HG03095 (cell line): ENCODE data around the gene ADGRF1.
"Not testable (repeated sequence)": the region's sequence is repeated elsewhere in the genome, so short reads cannot be mapped to it uniquely, and the experiment has no call there.

Experiments
- ATAC-seq: cut with Tn5 transposase; IDR thresholded peaks from one replicate; pipeline ENCODE4 v1.9.1; 2021; ENCODE audit warnings: moderate library complexity; ENCODE audit not compliant: unreplicated experiment

Gene ADGRF1

DNA sequence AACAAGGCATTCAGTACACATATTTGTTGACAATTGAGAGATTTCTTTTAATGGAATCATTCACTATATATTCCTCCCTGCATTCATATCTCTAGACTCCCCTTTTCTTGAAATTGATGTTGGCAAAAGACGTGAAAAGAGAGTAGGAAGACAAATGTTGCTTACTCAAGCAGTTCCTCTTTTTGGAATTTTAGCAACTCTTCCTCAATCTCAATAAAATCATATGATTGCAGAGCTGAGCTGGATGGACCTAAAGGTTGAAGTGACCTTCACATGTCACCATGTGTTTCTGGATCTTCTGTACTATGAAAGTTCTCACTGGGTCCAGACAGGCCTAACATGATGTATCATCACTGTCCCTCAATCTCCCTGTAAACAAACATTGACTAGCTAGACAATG lies 18.6 kb downstream of the ADGRF1 start:
- no peak for ATAC-seq

DNA sequence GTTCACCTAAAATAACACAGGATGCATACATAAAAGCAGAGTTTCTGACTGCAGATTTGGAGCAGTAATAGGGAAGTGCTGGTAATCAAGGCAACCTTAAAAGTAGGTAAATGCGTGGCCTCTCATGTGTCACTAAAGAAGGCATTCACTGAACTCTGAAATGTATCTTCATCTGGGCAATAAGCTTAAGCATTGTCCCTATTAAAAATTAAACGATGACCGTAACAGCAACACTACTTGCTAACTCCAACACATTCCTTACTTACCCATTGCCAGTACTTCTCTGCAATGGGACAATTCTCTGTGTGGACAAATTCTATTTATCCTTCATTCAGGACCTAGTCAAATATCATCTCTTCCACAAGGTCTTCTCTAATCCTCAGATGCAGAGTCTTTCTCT lies 19.9 kb downstream of the ADGRF1 start:
- no peak for ATAC-seq

DNA sequence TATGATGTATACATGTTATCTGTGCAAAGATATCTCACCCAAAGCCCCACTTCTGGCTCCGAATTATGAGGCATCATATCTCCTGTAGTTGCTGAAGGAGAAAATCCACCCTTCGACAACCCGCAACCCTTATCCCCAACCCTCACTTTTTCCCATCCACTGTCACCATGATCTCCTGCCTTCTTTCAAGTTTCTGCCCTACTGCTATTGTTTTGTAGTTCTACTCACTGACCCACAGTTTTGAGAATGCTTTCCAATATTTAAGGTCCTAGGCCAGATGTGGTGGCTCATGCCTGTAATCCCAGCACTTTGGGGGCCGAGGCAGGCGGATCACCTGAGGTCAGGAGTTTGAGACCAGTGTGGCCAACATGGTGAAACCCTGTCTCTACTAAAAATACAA lies 22.2 kb downstream of the ADGRF1 start:
- ATAC-seq, result no peak

DNA sequence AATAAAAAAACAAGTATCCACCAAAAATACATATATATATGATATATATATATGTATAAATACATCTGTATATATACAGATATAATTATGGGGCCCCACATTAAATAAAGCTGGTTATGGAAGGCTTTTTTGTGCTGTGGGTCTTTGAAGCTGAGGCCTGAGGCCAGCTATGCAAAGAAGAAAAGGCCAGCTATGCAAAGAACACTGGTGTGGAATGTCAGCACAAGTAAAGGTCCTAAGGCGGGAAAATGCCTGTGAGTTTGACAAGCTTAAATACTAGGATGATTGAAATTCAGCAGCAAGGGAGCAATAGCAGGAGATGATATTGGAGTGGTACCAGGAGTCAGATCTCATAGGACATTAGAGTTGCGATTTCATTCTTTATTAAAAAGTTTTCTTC lies 25.2 kb downstream of the ADGRF1 start:
- no peak for ATAC-seq

DNA sequence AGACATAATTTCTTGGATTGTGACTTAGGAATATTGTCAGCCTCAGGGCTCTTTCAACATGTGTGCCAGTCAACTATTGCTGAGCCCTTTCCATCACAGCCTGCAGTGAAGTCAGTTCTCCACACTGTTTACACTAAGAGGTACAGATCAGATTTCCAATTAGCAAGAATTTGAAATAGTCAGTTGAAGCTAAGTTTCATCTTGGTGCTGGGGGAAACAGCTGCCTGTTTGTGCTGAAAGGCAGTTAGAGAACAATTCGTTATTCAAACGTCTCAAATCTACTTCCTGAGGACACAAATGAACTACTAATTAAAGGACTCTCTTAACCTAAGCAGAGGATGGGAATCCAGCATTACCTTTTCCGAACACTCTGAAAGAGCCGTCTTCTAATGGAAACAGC lies 25.9 kb downstream of the ADGRF1 start:
- no peak for ATAC-seq

DNA sequence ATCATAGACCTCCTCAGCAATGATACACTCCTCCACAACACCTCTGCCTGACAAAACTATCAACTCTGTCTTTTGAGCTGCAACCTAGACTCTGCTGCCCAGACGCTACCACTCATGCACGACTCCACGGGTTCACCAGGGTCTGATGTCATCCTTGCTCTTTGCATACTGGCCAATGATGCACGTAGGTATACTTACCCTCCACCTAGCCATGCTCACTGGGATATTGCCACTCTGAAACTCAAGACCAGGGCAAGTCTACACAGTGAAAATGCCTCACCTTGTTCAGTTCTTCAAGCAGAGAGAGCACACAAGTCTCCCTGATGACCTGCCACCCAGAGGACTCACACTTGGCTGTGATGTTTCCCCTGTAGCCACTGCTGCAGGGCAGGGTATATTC lies 27.7 kb downstream of the ADGRF1 start:
- ATAC-seq, result no peak

DNA sequence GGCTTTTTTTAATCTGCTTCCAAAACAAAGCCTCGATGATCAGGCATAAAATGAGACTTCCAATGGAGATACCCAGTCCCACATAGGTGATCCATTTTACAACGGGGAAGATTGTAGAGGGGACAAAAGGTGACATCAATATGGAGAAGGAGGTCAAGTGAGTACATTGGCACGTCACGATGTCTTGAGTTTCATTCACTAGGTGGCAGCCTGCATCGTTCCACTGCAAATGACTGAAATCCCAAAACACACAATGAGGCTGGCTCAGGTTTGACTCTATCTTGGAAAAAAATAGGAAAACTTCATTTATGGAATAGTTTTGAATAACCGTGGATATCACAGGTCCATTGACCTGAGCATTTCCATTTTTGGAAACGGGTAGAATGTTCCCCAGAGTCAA lies 32.5 kb downstream of the ADGRF1 start:
- no peak for ATAC-seq

DNA sequence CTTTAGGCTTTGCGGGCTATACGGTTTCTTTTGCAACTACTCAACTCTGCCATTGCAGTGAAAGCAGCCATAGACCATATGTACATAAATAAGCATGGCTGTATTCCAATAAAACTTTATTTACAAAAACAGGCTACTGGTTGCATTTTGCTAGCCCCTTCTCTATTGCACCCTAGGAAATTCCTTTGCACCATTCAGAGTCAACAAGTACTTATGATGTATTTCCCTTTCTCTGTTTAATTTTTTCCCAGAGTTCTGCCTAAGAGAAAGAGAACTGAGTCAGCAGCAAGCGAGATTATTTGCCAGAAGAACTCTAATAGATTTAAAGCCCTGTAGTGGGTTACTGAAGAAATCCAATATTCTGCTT lies 33.8 kb downstream of the ADGRF1 start:
- ATAC-seq, result no peak

DNA sequence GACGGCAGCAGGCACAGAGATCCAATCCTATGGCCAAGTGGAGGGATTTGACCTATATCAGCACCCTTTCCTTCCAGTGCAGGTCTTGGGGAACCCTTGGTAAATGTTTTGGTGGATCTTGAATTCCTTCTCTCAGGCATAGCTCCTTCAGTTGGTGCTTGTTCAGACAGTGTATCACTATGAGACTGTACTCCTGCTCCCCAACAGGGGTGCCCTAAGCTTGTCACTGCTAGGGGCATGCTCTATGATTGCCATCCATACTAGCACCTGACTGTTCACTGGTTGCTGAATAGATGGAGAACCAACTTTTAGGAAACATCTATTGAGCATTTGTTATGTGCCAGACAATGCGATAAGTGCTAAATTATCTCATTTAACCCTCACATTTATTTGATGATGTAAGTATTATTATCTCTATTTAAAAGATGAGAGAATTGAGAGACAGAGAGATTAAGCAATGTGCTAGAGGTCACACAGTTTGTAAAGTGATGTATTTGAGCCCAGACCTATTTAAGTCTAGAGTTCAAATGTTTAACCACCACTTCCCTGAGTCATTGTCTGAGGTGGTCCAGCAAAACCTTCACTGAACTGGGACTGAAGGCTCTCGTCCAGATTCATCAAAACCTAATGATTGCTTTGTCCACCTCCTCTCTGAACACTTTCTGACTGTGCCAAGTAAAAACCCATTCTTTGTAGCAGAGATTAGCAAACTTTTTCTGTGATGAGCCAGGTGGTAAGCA lies 34.3 kb downstream of the ADGRF1 start:
- no peak for ATAC-seq

DNA sequence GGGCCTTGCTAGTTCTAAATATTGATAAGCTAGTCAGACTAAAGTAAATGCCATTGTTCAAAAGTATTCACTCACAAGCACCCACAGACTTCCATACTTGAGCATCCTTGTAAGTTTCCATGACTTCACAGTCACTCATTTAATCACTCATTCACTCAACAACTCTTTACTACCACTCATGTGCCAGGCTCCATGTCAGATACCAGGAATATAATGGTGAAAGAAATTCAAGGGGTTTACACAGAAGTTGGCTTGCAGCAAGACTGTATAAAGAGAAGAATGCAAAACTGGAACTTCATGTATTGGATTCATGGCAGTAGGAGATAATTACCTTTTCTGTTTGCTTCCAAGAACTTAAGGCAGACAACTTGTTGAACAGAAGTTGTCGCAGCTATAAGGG lies 36.6 kb downstream of the ADGRF1 start:
- ATAC-seq, result no peak

DNA sequence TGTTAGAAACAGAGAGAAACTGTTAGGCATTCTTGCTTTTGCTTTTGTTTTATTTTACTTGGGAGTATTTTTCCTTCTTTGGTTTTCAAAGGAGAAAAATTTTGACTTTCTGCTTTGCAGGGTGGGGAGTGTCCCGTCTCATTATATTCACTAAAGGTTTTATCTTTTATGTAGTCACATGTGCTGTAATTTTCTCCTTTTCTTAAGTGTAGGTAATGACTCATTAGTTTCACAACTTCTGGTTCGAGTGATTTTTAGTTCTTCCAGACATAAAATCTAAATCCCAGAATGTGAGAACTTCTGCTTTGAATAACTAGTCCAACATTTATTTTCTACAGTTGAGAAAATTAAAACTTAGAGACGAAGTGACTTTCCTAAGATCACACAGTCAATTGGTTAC lies 37.7 kb downstream of the ADGRF1 start:
- ATAC-seq, result no peak

DNA sequence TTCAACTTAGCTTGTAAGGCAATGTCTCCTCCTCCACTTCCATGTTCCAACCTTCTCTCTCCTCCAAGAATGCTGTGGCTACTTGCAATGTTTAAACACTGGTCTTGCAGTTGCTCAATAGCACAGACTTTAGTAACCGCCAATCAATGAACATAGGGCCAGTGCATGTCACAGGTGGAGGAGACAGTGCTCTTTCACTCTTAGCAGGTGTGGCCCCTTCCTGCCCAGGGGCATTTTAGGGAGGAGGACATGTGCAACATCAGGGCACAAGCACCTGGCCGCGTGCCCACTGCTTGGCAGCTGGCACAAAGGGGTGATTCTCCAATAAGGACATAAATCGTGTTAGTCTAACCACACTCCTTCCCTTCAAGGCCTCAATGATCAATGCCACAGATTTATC lies 41.3 kb downstream of the ADGRF1 start:
- ATAC-seq, result no peak

DNA sequence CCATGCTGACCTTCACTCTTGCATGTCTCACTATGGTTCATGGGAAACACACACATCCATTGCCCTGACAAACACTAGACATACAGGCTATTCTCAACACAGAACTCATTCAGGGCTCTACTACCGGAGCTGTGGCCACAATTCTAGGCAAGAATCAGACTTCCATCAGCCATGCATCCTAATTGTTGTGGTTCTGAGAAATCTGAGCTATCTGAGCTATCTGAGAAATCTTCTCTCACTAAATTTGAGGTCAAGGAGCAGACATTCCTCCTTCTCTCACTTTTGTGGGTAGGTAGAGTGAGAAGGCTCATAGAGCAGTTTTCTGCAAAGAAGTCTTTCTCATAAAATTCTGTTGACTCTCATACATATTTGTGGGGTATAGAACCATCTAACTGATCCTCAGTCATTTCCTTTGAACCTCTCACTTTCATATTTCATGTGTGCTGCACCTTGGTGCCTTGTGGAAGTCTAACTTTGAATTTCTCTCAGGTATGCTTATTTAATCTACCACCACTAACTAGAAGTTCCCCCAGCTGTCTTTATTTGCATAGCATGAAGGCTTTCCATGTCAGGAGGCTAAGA lies 43.6 kb downstream of the ADGRF1 start:
- ATAC-seq, result no peak

DNA sequence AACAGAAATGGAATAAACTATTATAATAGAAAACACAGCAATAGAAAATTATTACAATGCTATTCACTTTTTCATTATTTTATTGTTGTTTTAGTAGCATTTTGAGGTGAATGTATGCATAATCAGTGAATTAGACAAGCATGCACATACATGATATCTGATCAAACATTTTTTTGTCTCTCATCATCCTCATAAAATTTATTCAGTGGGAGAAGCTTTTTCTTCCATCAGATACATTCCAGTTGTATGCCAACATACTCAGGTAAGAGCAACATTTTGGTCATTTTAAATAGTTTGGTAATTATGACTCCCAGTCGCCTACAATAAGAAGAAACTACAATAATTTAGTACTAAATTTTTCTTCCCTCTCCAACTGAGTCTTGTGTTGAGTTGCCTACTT lies 44.5 kb downstream of the ADGRF1 start:
- no peak for ATAC-seq

DNA sequence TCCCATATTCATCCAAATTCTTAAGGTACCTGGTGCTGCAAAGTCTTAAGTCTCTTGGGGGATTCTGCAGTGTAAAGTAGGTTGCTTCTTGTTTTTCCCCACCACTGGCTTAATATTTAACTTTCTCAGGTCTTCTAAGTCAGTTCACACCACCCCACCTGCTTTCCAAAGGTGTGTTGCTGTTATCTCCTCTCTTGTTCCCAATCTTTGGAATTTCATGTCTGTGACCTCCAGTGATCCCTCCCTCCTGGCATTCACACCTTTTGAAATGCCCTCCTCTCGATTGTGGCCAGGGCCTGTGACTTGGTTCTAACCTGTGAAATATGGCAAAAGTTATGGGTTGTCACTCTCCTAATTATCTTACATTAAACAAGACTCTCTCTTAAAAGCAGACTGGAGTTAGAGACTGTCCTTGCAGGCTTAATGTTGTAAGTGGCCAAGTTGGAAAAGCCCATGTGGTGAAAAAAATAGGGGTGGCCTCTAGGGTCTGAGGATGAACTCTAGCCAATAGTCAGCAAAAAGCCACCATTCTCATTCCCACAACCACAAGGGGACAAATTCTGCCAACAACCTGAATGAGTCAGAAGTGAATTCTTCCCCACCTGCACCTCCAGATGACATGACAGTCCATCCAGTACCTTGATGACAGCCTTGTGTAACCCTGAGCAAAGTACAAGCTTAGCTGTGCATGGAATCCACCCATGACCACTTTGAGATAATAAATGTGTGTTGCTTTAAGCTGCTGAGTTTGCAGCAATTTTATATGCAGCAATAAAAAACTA lies 45.1 kb downstream of the ADGRF1 start:
- ATAC-seq, result no peak

DNA sequence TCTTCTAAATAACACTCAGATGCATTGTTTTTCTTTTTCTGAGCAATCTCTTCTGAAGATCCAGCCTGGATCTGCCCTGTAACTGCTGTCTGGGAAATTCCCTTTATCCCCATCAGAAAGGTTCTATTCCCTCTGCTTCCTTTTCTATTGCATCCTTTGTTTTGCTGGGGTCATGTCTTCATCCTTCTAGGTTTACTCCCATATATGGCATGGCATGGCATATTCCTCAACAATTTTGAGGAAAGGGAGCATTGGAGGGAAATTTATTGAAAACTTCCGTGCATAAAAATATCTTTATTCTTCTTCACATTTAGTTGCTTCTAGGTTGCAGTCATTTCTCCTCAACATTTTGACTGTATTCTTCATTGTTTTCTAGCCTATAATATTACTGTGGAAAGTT lies 47.2 kb downstream of the ADGRF1 start:
- no peak for ATAC-seq

DNA sequence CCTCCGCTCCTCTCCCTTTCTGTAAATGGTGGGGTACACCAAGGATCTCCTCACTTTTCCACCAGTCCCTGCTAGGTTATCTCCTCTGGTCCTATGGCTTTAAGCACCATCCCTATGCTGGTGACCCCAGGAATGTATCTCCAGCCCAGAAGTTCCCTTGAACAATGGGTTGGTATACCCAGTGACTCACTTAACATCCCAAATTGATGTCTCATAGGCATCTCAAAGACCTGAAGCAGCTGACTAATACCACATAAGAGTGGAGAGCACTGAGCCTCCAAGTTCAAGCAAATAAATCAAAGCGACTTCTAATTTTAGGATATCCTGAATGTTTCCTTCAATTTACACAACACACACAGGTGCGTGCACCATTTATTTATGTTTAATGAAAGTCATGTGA lies 48.3 kb downstream of the ADGRF1 start:
- no peak for ATAC-seq

DNA sequence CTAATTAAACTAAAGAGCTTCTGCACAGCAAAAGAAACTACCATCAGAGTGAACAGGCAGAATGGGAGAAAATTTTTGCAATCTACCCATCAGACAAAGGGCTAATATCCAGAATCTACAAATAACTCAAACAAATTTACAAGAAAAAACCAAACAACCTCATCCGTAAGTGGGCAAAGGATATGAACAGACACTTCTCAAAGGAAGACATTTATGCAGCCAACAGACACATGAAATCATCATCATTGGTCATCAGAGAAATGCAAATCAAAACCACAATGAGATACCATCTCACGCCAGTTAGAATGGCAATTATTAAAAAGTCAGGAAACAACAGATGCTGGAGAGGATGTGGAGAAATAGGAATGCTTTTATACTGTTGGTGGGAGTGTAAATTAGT lies 49.7 kb downstream of the ADGRF1 start:
- not testable (repeated sequence) for ATAC-seq

DNA sequence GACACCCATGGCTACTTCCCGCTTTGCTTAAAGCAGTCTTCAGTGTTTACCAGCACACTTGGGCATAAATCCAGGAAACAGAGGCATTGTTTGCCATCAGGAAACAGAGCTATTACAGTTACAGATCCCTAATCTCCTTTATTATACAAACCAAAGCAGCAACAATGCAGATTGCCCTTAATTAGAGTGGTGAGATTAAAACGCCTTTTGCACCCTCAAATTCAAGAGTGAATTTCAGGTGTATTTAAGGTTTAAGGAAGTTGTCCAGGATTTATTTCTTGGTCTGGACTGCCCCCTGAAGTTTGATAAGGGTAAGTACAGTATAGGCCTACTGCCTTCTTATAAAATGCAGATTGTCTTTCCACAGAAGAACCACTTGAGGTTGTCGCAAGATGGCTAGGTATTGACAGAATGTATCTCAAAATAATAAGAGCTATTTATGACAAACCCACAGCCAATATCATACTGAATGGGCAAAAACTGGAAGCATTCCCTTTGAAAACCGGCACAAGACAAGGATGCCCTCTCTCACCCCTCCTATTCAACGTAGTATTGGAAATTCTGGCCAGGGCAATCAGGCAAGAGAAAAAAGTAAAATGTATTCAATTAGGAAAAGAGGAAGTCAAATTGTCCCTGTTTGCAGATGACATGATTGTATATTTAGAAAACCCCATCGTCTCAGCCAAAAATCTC lies 51.2 kb downstream of the ADGRF1 start:
- not testable (repeated sequence) for ATAC-seq

DNA sequence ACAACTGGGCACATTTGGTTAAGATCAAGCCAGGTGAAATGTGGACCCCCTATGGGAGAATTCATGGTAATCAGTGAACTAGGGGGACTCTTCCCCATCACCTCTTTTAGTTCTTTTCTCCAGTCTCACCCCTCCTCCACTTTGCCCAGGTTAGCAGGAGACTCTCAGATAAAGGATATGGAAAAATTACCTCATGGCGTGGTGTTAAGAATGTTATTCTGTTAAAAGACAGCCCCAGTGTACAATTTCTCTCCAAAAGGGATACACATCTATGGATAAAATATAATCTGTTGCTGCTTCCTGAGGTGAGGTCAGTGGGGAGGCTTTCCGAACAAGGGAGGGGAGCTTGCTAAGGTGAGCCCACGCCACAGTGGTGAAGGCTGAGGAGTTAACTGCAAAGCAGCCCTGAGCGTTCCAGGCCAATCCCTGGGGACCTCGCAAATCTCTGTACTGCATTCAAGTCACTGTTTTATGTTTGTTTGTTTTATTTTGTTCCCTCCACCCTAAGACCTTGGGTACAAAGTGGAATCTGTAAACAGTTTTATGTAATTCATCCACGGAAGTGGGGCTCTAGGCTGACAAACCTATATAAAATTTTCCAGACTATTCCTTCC lies 52.0 kb downstream of the ADGRF1 start:
- no peak for ATAC-seq

DNA sequence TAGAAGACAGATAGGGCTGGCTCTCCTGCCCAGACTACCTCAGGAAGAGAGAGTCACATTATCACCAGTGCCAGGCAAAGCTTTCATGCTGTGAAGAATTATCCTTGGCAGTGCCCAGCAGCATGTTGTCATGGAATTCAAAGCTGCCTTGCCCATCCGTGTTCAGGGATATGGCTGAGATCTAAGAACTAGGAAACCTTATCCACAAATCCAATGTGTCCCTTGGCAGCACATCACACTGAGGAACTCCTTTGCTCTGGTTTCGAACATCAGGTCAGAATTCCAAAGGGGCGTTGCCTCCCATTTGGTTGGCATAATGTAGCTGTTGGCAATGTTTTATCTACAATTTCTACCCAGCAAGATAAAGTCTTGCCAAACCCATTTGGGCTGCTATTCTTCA lies 52.7 kb downstream of the ADGRF1 start:
- ATAC-seq, result no peak
